ENCODE data around the gene CDH13. TPM values are rescaled to one million over a fixed set of nuclear protein-coding genes. Genes with fewer than 3 reads are reported as not detected.

Gene CDH13
- total and polyA plus RNA-seq, 2 experiments from 2014 or later = 1.6 to 4.4 TPM

GRCh38 chr16:82763371-82763770, 136.6 kb downstream of the CDH13 start:
- Histone ChIP-seq H4K20me1 (replicated peaks; ENCODE audit: insufficient read depth) (no peaks in the 10 kb centered on the region), H2AFZ (no peak overlapping the region), H3K4me1 (ENCODE audit: insufficient read depth) (peaks cover 8% of the 10 kb centered on the region), H3F3A (replicated peaks; ENCODE audit: low read depth) (no peaks in the 10 kb centered on the region), H3K27me3 (ENCODE audit: insufficient read depth) (no peaks in the 10 kb centered on the region), H3K79me2 (replicated peaks; ENCODE audit: insufficient read depth) (no peaks in the 10 kb centered on the region), H3K4me2 (no peak overlapping the region), H3K4me3 (no peak overlapping the region), H3K36me3 (ENCODE audit: insufficient read depth) (no peaks in the 10 kb centered on the region), H3K27ac (ENCODE audit: low read depth) (no peak overlapping the region), H3K9me2 (ENCODE audit: insufficient read depth) (no peaks in the 10 kb centered on the region)
- Mint-ChIP-seq H3K27ac (no peak overlapping the region), H3K27me3 (ENCODE audit: insufficient read depth, low read depth, poor library complexity) (peaks cover 3% of the 10 kb centered on the region), H3K9me3 (no peaks in the 10 kb centered on the region; the same call in 2 of the 3 replicates), H3K36me3 (ENCODE audit: low read depth) (no peaks in the 10 kb centered on the region), H3K4me1 (peaks cover 10% of the 10 kb centered on the region), H3K4me3 (no peak overlapping the region)
- TF ChIP-seq POLR2AphosphoS5 (IDR thresholded peaks at IDR 0.05; ENCODE audit: low read depth) (no peak), EZH2 (IDR thresholded peaks at IDR 0.05; ENCODE audit: low read depth, unreplicated experiment) (no peak), JUNB (IDR thresholded peaks at IDR 0.05; ENCODE audit: unreplicated experiment) (no peak), EZH2phosphoT487 (IDR thresholded peaks at IDR 0.05; ENCODE audit: unreplicated experiment) (no peak), ZNF331 (CRISPR knock-in tag; IDR thresholded peaks at IDR 0.05; ENCODE audit: low read depth) (no peak), NANOG (IDR thresholded peaks at IDR 0.05; ENCODE audit: borderline replicate concordance) (no peak), STAT1 (IDR thresholded peaks at IDR 0.05; ENCODE audit: unreplicated experiment) (no peak), CREB1 (CRISPR knock-in tag; IDR thresholded peaks at IDR 0.05; ENCODE audit: low read depth) (no peak), ZNF462 (CRISPR knock-in tag; IDR thresholded peaks at IDR 0.05) (no peak), CTCF (conservative IDR thresholded peaks at IDR 0.05; ENCODE audit: low read depth in 2 of 2) (no peak), ETS1 (IDR thresholded peaks at IDR 0.05) (no peak), REST (IDR thresholded peaks at IDR 0.05; ENCODE audit: unreplicated experiment) (no peak), ZNF114 (CRISPR knock-in tag; IDR thresholded peaks at IDR 0.05) (no peak)
- ATAC-seq (no peak), DNase-seq (ENCODE audit: low spot score) (no peak)

Data from GM23338 (cell line).